PC-9 (cell line): ENCODE results near the gene RALGAPA2.

Experiments used
- EZH2 ChIP-seq: fragments of 200-600 bp; sonication (generic); IDR thresholded peaks from 2 replicates; pipeline ENCODE4 v1.8.0; 2017; ENCODE audit warnings: antibody characterized with exemption, low read depth
- TF ChIP-seq, protein P1 (sequence below): fragments of 200-600 bp; sonication (generic); conservative IDR thresholded peaks from 2 replicates; pipeline ENCODE4 v1.6.1; 2017; ENCODE audit warnings: mixed run types, antibody characterized with exemption, mild to moderate bottlenecking, moderate library complexity

DNA sequence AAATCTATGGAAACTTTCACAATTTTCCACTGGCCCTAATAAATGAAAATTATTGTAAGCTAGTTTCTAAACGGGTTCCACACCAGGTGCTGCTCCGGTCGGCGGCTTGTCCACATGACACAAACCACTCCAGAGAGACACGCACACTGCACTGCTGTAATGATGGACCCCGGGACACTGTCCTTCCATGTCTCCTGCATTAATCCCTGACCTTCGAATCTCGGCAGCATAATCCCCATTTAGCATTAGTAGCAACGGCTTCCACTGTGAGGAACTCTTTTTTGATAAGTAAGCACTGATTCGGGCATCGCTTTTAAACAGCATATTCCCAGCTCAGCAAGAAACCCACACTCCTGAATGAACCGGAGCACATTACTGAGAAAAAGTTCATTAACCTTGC is 301.0 kb downstream of the RALGAPA2 start:
- no peak for TF ChIP-seq EZH2
- TF ChIP-seq, protein P1, sequence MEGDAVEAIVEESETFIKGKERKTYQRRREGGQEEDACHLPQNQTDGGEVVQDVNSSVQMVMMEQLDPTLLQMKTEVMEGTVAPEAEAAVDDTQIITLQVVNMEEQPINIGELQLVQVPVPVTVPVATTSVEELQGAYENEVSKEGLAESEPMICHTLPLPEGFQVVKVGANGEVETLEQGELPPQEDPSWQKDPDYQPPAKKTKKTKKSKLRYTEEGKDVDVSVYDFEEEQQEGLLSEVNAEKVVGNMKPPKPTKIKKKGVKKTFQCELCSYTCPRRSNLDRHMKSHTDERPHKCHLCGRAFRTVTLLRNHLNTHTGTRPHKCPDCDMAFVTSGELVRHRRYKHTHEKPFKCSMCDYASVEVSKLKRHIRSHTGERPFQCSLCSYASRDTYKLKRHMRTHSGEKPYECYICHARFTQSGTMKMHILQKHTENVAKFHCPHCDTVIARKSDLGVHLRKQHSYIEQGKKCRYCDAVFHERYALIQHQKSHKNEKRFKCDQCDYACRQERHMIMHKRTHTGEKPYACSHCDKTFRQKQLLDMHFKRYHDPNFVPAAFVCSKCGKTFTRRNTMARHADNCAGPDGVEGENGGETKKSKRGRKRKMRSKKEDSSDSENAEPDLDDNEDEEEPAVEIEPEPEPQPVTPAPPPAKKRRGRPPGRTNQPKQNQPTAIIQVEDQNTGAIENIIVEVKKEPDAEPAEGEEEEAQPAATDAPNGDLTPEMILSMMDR = no peak
